ENCODE data around the gene KLC3. TPM values are rescaled to one million over a fixed set of nuclear protein-coding genes. Genes with fewer than 3 reads are reported as not detected.
"Not testable (repeated sequence)": the region's sequence is repeated elsewhere in the genome, so short reads cannot be mapped to it uniquely, and the experiment has no call there.

KLC3 gene
- total and polyA plus RNA-seq, 2 of the 8 experiments (the other 6 are each of a cell fraction or from before 2014, with no cell fraction given), result 1.3 to 2.8 TPM

GRCh38 chr19:45312285-45312684 lies 28.3 kb upstream of the KLC3 start:
- H3K27ac ChIP-seq (ENCODE audit: low read depth, low read length); FAIRE-seq: not testable (repeated sequence)

More at GRCh38 chr19:45312285-45312684, 28.3 kb upstream of the KLC3 start:
- H4K5ac ChIP-seq (ENCODE audit: insufficient read length, low read depth, low read length); H2BK15ac ChIP-seq (ENCODE audit: low read length); H3K4me1 ChIP-seq (replicated peaks in 1 of 4; ENCODE audit: control insufficient read depth in 3 of 4, insufficient read depth in 4 of 4, low read length in 3 of 4); H3K4me2 ChIP-seq (ENCODE audit: insufficient read depth in 1 of 2, low read depth in 2 of 2, low read length in 2 of 2); CTCF ChIA-PET (ENCODE audit: partially characterized antibody); POLR2A ChIA-PET (ENCODE audit: partially characterized antibody); H2BK120ac ChIP-seq (replicated peaks; ENCODE audit: low read depth, low read length); H4K20me1 ChIP-seq (replicated peaks in 1 of 2; ENCODE audit: control insufficient read depth in 1 of 2, insufficient read depth in 2 of 2, low read length in 2 of 2); H3K56ac ChIP-seq (replicated peaks; ENCODE audit: insufficient read length, low read depth, low read length); DNase-seq (ENCODE audit: low read depth in 1 of 2, low spot score in 2 of 2); H3K4ac ChIP-seq (replicated peaks; ENCODE audit: insufficient read length, low read depth, low read length); H3K9me3 ChIP-seq (ENCODE audit: insufficient read depth in 2 of 2, low read depth in 1 of 2, low read length in 1 of 2); H3K9ac ChIP-seq (replicated peaks in 1 of 4; ENCODE audit: extremely low read depth in 1 of 4, low read depth in 3 of 4, low read length in 3 of 4); H2BK20ac ChIP-seq (ENCODE audit: low read length); H3K79me1 ChIP-seq (ENCODE audit: low read depth, low read length); H2BK5ac ChIP-seq (ENCODE audit: low read depth, low read length); H3K23me2 ChIP-seq (ENCODE audit: low read depth, low read length); H2AK5ac ChIP-seq (ENCODE audit: low read depth, low read length); H4K91ac ChIP-seq (replicated peaks; ENCODE audit: insufficient read length, low read length); H3K36me3 ChIP-seq (ENCODE audit: control insufficient read depth in 2 of 4, insufficient read depth in 4 of 4, low read length in 3 of 4); H3K14ac ChIP-seq (ENCODE audit: insufficient read length); H4K8ac ChIP-seq (ENCODE audit: extremely low read depth, insufficient read depth, low read length); H3K18ac ChIP-seq (ENCODE audit: extremely low read depth, low read length); H2BK12ac ChIP-seq (ENCODE audit: low read depth, low read length); H3K23ac ChIP-seq (ENCODE audit: insufficient read length); H3K4me3 ChIP-seq (ENCODE audit: extremely low read depth in 1 of 4, insufficient read depth in 2 of 4, low read depth in 3 of 4, low read length in 4 of 4); H3K79me2 ChIP-seq (ENCODE audit: control insufficient read depth in 1 of 2, insufficient read depth in 2 of 2, low read length in 2 of 2); H2AFZ ChIP-seq (ENCODE audit: low read length): not testable (repeated sequence)
- WGBS, 2 experiments (ENCODE audit: extremely low coverage in 1 of 2, insufficient coverage in 1 of 2, insufficient read length in 1 of 2, insufficient replicate concordance in 2 of 2, low coverage in 1 of 2, low lambda C conversion rate in 2 of 2, missing lambda C conversion rate in 1 of 2), result 87% methylated on average over 12 of the region's 14 CpGs; no CpG with 5 or more reads in 1 of the 2 experiments
- H3K27me3 ChIP-seq (replicated peaks in 1 of 4; ENCODE audit: control insufficient read depth in 3 of 4, extremely low read depth in 1 of 4, insufficient read depth in 3 of 4, low read length in 3 of 4), result peaks cover 0 to 15% (median 4%) of the 10 kb centered on the region in 4 experiments; a peak in 5 of 7 replicates

Data from H1 (cell line).